GM18909 (cell line): ENCODE measurements around the gene E2F3.
"Not testable (repeated sequence)": the region's sequence is repeated elsewhere in the genome, so short reads cannot be mapped to it uniquely, and the experiment has no call there.

Experiments
- ATAC-seq: cut with Tn5 transposase; IDR thresholded peaks from one replicate; pipeline ENCODE4 v1.9.1; 2021; ENCODE audit warnings: mild to moderate bottlenecking; ENCODE audit not compliant: unreplicated experiment, poor library complexity

The E2F3 gene

DNA sequence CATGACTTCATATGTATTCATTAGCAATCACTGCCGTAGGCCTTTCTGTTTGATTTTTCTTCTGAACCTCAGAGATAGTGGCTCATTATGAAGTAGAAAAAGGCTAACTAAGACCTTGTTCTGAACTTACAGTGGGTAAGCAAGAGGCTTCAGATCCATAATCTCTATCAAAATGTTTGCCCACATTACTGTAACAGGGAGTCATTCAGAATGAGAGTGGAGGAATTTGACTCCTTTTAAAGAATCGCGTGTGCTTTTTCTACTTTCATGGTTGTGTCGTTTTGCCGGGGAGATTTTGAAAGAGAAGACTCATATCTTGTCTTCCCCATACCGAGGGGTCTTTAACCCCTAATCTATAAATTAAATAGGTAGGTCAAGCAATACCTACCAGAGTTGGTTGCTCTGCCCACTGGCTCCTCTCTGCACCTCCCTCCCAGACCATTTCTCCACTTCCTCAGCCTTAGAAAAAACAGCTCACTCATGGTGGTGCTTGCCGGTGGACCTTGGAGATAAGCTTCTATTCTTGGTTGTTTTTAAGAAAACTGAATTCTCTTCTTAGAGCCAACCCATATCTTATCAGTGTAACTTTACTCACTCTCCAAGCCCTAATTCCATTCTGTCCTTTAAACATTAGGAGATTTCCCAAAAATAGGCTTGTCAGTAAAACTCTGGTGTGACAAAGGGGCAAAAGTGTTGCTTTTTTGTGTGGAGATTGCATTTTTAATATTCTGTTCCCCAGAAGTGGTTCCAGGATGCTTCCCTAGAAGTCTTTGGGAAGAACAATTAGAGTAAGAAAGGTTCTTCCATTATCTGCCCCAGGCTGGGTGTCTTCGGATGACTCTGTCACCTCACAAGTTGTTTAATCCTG is 56.6 kb downstream of the E2F3 start:
- ATAC-seq = no peak

DNA sequence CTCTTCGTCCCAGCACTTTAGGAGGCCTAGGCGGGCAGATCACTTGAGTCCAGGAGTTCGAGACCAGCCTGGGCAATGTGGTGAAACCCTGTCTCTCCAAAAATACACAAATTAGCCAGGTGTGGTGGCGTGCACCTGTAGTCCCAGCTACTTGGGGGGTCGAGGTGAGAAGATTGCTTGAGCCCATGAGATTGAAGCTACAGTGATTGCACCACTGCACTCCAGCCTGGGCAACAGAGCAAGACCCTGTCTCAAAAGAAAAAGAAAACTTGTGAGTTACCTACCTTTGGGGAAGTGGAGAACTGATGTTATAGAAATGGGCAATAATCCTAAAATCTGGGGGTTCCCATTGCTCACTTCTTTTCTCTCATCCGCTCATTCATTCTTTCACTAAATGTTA is 58.0 kb downstream of the E2F3 start:
- ATAC-seq = no peak

DNA sequence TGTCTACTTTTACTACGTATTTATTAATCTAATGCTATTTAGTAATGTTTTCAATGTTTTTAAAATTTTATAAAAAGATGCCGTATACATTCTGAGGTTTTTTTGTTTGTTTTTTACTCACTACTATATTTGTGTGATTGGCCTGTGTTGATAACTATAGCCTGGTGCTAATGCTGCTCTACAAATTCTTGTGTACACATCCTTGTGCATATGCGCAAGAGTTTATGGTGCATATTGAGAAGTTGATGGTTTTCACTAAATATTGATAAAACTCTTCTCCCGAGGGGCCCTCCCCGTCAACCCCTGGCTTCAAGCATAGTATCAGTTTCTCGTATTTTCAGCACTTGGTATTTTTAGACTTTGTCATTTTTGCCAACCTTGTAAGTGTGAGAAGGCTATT is 59.9 kb downstream of the E2F3 start:
- no peak for ATAC-seq

DNA sequence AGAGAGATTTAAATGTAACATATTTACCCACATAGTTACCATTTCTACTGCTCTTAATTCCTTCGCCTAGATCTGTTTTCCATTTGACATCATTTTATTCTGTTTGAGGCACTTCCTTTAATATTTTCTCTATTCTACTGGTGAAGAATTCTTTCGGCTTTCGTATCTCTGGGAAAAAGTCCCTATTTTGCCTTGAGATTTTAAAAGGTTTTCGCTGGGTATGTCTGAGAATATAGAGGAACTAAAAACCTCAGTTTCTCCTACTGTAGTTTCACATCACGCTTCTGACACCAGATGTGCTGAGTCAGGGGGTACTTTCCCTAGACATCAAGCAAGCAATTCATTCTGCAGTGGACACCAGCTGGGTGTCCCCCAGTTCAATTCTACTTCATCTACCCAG is 61.7 kb downstream of the E2F3 start:
- ATAC-seq = peak; percentile 68

DNA sequence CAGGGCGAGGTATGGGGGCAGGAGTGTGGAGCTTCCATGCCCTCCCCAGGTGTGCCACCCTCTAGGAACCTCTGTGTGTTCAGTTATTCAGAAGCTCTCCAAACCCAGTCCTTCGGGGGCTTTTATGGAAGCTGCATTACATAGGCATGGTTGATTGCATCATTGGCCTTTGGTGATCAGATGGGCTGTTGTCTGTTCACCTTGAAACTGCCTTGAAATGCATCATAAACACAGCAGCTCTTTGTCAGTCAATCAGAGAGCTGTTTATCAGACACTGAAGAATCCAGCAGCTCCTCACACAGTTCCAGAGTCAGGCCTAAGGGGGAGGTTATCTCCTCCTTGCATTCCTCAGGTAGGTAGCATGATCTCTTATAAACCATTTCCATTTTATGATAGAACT is 62.4 kb downstream of the E2F3 start:
- no peak for ATAC-seq

DNA sequence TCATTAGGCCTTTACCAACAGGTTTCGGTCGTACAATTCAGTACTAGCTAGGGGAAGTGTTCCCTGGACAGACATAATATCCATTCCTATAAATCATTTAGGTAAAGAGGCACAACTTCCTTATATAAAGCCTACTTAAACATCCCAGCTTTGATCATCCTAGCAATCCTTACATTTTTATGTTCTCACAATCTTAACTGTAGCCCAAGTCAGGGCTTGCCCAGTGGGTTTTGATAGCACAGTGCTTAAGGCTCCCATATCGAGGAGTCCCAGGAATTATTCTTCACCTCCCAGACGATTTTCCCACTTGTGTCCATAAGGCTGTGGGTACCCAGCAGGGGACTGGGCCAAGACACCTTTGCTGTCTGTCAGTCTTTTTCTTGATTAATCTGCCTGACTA is 63.2 kb downstream of the E2F3 start:
- no peak for ATAC-seq

DNA sequence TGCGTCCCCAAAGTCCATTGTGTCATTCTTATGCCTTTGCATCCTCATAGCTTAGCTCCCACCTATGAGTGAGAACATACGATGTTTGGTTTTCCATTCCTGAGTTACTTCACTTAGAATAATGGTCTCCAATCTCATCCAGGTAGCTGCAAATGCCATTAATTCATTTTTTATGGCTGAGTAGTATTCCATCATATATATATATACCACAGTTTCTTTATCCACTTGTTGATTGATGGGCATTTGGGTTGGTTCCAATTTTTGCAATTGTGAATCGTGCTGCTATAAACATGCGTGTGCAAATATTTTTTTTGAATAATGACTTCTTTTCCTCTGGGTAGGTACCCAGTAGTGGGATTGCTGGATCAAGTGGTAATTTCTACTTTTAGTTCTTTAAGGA is 63.9 kb downstream of the E2F3 start:
- ATAC-seq = not testable (repeated sequence)

DNA sequence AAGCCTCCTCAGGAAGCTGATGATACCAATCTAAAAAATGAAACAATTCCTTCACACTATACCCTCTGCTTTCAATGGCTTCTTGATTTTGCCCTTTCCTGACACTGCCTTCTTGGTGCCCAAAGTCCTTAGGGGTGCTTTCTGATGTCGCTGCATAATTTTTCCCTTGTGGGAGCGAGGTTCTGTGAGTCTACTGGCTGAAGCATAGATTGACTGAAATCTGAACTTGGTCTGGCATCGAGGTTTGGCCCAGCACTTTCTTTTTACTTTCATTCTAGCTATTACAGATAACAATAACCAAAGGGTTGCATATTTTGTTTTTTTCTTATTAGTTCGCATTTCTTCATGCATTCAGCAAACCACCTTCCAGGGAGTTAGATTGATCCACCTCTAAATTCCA is 65.8 kb downstream of the E2F3 start:
- peak; percentile 56 for ATAC-seq

DNA sequence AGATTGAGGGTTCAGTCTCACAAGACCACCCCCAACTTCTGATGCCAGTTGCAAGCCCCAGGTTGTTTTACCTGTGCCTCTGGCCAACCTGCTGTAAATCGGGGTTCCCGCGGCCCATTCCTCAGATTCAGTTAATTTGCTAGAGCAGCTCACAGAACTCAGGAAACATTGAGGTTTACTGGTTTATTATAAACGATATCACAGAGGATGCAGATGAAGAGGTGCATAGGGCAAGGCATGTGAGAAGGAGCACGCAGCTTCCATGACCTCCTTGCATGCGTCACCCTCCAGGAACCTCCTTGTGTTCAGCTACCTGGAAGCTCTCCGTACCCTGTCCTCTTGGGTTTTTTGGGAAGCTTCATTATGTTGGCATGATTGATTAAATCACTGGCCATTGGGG is 66.5 kb downstream of the E2F3 start:
- ATAC-seq = no peak

DNA sequence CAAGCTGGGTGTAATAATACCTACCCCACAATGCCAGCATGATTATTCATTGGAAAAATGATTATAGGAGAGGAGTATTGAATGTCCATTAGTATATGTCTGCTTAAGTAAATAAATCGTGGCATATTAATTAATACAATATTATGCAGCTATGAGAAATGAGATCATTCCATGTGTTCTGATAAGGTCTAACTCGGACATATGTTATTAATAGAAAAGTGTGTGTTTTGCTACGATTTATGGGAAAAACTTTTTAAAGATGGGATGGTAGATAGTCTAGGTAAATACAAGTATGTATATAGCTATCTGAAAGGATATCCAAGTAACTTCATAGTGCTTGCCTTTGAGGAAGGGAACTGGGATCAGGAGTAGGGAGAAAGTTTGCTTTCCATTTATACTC is 71.1 kb downstream of the E2F3 start:
- no peak for ATAC-seq

DNA sequence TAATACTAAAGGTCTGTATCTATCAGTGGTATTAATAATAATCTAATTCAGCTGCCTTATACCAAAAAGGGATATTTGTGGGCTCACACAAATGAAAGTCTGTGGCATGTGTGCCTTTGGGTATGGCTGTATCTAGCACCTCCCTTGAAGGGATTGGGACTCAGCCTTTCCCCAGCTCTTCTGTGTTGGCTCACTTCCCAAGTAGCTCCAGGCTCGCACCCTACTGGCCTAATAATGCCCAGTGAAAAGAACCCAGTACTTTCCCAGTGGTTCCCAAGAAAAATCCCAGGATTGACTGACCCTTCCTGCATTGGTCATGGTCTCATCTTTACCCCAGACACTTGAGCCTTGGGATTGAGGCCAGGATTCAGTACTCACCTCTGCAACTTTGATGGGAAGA is 71.8 kb downstream of the E2F3 start:
- no peak for ATAC-seq

DNA sequence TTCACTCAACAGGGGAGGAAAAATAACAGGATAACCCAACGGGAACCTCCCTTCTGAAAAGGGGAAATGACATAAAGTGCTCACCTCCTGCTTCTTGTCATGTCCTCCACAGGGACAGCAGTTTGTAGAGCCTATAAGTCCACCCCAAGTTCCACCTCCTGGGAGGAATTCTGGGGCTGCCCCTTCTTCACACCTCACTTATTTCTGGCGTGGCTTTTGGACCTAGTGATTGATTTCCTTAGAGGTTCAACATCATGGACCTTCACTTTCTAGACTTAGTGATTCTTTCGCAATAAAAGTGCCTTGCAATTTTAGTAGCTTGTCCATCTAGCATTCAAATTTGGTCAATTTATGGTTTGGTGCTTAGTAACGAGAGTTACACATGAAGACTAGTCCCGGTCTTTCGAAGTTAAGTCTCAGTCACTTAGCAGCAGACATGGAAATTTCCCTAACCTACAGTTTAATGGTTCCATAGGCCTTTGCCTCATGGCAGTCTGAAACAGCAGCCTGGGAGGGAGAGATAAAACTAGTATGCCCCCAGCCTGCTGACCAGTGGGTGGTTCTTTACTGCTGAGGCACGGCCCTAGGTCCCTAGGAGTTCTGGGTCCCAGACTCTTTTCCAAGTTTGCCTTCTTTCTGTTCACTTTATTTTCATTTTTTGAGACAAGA is 73.3 kb downstream of the E2F3 start:
- ATAC-seq = no peak

DNA sequence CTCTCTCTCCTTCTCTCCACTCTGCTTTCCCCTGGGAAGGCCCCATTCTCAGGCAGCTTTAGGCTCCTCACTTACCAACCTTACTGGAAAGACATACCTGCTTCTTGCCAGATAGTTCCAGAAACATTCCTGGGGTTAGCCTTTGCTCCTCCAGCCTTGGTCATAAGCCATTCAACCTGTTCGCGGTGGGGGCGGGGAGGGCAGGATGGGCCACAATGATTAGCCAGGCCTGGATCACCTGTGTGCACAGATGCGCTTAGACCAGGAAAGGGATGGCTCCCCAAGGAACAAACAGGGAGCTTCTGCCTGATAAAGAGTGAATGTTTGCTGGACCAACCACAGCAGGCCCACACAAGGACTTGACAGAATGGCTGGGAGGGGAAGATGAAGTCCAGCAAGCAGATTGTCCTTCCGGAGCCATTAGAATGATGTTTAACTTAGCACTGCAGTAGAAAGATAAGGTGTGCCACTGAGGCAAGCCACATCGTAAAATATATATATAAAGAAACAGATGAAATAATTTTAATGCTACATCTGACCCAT is 74.9 kb downstream of the E2F3 start:
- no peak for ATAC-seq

DNA sequence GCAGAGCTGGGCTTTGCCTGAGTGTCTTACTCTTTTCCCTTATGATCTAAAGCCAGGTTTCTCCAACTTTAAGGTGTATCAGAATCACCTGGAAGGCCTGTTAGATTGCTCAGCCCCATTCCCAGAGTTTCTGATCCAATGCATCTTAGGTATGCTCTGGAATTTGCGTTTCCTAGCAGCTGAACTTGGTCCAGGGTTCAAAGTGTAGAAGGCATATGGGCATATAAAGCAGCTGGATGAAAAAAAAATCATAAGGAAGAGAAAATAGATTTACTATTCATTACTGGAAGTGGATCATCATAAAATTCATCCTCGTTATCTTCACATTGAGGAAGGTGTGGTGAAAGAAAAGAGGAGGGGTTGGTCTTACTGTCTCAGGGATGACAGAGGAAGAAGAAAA is 75.8 kb downstream of the E2F3 start:
- no peak for ATAC-seq

DNA sequence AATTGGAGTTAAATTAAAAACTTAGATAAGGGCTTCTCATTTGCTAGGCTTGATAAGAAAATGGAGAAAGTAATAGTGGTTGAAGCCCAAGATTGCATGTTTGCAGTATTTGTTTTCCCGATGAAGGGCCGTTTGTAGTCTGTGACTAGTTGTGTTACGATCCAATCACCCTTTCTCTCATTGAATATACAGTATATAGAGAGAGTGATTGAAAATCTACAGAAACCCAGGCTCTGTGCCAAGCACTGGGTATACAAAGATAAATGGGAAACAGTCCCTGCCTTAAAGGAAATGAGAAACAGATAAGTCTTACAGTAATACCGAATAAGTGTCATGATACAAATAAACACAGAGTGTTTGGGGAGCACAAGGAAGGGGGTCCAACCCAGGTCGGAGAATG is 77.4 kb downstream of the E2F3 start:
- ATAC-seq = no peak

DNA sequence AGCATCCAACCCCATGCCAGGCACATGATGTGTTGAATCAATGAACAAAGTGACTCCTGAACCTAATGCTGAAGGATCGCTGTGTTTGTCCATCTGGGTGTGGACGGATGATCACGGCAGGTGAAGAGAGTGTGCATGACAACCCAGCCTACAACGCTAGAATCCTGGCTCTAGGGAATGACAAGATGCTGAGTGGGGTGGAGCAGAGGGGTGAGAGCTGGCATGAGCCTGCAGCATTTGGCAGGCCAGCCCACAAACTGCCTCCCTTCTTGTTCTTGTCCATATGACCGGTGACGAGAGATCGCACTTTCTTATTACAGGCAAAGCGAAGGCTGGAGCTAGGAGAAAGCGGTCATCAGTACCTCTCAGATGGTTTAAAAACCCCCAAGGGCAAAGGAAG is 77.8 kb downstream of the E2F3 start:
- ATAC-seq = no peak

DNA sequence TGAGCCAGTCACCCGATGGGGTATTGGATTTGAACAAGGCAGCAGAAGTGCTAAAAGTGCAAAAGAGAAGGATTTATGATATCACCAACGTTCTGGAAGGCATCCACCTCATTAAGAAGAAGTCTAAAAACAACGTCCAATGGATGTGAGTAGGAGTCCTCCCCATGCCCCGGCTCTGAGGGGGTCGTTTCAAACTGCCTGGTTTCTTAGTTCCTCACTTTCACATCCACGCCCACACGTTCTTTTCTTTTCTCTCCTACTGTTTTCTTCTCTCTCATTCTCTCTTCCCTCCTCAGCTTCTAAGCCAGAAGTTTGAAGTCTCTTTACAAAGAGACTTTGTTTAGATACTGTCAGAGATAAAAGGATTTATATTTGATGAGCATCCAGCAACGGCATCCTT is 79.6 kb downstream of the E2F3 start:
- ATAC-seq = no peak

DNA sequence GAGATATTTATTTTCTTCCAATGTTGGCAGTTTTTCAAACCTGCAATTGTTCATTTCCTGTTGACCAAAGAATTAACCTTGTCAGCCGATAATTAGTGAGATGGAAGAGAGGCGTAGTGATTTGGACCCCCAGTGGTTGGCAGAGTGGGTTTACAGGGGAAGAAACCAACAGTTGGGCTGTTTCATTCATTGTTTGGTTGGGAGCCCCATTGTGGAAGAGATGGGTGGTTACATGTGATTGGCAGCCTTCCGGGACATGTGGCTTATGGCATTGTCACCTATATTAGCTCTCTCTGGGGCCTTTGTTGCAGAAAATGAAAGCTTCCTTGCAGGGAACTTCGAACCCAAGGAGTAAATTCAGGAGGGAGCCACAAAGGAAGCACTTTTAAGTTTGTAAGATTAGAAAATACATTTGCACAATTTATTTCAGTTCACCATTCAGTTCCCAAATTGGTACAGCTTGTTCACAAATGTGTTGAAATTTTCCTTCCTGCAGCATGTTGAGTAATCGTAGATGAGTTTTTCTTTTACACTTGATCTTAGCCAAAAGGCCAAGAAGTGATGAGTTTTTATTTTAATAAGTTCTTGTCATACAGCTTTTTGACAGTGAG is 82.3 kb downstream of the E2F3 start:
- ATAC-seq = no peak

DNA sequence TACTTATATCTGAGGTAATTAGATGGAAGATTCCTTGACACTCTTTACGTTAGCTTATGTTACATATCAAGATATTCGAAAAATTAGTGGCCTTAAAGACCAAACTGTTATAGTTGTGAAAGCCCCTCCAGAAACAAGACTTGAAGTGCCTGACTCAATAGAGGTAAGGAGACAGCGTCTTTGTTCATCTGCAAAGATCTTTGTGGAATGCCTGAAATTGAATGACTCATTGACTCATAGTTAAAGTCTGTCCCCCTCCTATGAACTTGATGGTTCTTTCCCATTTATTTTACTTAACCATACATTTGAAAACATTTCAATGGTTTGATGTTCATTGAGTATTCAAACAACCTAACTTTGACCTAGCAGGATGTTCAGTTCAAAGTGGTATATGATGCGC is 85.0 kb downstream of the E2F3 start:
- ATAC-seq = no peak

DNA sequence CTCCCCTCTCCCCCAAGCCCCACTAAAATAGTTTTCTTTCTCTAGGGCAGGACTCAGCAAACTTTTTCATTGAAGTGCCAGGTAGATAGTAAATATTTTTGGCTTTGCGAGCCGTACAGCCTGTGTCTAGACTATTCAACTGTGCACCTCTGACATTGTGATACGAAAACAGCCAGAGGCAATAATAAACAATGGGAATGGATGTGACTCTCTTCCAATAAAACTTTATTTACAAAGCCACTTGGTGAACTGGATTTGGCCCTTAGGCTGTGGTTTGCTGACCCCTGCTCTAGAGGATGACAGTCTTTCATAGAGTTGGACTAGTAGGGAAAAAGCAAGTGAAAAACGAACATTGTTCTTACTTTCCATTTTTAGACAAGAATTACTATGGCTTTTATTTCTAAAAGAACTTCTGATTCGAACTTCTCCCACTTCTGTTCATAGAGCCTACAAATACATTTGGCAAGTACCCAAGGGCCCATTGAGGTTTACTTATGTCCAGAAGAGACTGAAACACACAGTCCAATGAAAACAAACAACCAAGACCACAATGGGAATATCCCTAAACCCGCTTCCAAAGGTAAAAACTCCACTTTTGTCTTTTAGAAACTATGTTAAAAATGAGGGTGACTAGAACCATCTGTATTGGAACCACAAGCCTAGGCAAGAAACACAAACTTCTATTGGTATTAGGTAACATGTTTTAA is 86.1 kb downstream of the E2F3 start:
- ATAC-seq = no peak

DNA sequence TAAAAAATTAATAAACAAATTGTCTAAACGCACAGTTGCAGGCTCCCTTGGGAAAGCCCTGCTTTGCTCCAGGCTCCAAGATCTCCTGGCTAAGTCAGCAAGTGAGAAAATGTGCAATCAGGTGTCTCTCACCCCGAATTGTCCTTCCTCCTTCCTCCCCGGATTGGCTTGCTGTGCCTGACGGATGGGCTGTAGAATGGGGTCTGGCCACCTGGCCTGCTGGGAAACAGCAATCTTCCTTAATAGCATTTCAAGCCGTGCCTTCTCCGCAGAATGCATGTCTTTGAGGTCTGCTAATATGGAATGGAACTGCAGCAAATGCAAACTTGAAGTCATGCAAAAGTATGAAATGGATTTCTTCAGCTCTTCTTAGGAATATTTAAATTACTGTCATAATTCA is 88.9 kb downstream of the E2F3 start:
- ATAC-seq = no peak
